HepG2 (cell line): Measurements from ENCODE around the gene FAM81B. TPM values are rescaled to one million over a fixed set of nuclear protein-coding genes. Genes with fewer than 3 reads are reported as not detected.

ENCODE experiments used
- ATAC-seq: fragments of 200-7000 bp; cut with Tn5 transposase; 3 replicates; pipeline ENCODE4 v1.9.1; 2020; ENCODE audit warnings: mild to moderate bottlenecking, moderate library complexity
- BruUV-seq: library from RNA; stranded (reverse); fragments of 400-500 nt; replicated peaks from 2 replicates; lab custom pipeline; 2021; lab: Mats Ljungman, UMichigan
- CTCF ChIA-PET: fragments of 300-600 bp; formaldehyde crosslinking; extraction: SDS; loops from one replicate; lab custom pipeline; 2021; ENCODE audit warnings: low total read pairs, inconsistent platforms, low intra/inter-chr PET ratio; lab: Yijun Ruan, JAX
- POLR2A ChIA-PET: fragments of 350-600 bp; sonication (Branson Sonifier 250); formaldehyde crosslinking; loops from one replicate; lab custom pipeline; 2020; ENCODE audit warnings: antibody characterized with exemption, inconsistent platforms; lab: Yijun Ruan, JAX
- DNase-seq: peaks from one replicate; pipeline ENCODE4 v3.0.0-alpha.2; 2015; ENCODE audit warnings: low spot score
- FAIRE-seq: peaks from 3 replicates; lab custom pipeline; 2011; peaks lifted over from hg19 to GRCh38; lab: Jason Lieb, UNC
- H2AFZ ChIP-seq: one replicate; pipeline ENCODE4 v1.6.1; 2011; ENCODE audit warnings: low read length, inconsistent platforms
- H3K27ac ChIP-seq: fragments of 300-600 bp; 3 replicates; pipeline ENCODE4 v1.8.0; 2011; ENCODE audit warnings: mixed run types, mild to moderate bottlenecking, mixed read lengths, low read length, inconsistent platforms; ENCODE audit not compliant: insufficient read depth; ENCODE audit errors: extremely low read length
- H3K27me3 ChIP-seq, 2 experiments: fragments of 200-600 bp in 1 of 2; 2 replicates in 1 of 2; 3 replicates in 1 of 2; pipeline versions ENCODE4 v1.6.0 to v1.8.0; 2011; ENCODE audit warnings: low read length in 2 of 2, mild to moderate bottlenecking in 2 of 2, moderate library complexity in 2 of 2, inconsistent platforms in 1 of 2; ENCODE audit not compliant: insufficient read depth in 2 of 2, control insufficient read depth in 1 of 2
- H3K36me3 ChIP-seq, 2 experiments: fragments of 200-600 bp in 1 of 2; replicated peaks in 1 of 2; 2 replicates in 1 of 2; 3 replicates in 1 of 2; pipeline versions ENCODE4 v1.5.1 to v1.8.0; 2011; ENCODE audit warnings: low read length in 2 of 2, inconsistent platforms in 1 of 2; ENCODE audit not compliant: insufficient read depth in 2 of 2, control insufficient read depth in 1 of 2
- H3K4me1 ChIP-seq: 2 replicates; pipeline ENCODE4 v1.5.1; 2012; ENCODE audit warnings: low read length, inconsistent platforms; ENCODE audit not compliant: insufficient read depth
- H3K4me2 ChIP-seq: 2 replicates; pipeline ENCODE4 v1.6.0; 2011; ENCODE audit warnings: low read depth, low read length, inconsistent platforms
- H3K4me3 ChIP-seq, 3 experiments: fragments of 200-600 bp in 1 of 3; sonication (generic), shearing (Covaris generic) in 1 of 3; replicated peaks in 1 of 3; 2 replicates each; pipeline ENCODE4 v1.5.1; 2011 to 2016; ENCODE audit warnings: low read length in 3 of 3, inconsistent platforms in 2 of 3, low read depth in 2 of 3, mild to moderate bottlenecking in 2 of 3, control low read depth in 1 of 3, mixed read lengths in 1 of 3; ENCODE audit not compliant: insufficient read depth in 1 of 3
- H3K79me2 ChIP-seq: one replicate; pipeline ENCODE4 v1.6.1; 2011; ENCODE audit warnings: low read length, inconsistent platforms; ENCODE audit not compliant: insufficient read depth
- H3K9ac ChIP-seq: 2 replicates; pipeline ENCODE4 v1.6.0; 2011; ENCODE audit warnings: mild to moderate bottlenecking, low read depth, low read length, inconsistent platforms; ENCODE audit not compliant: insufficient read depth
- H3K9me3 ChIP-seq: 2 replicates; pipeline ENCODE4 v1.5.1; 2012; ENCODE audit warnings: mild to moderate bottlenecking, low read length
- H4K20me1 ChIP-seq: 2 replicates; pipeline ENCODE4 v1.6.0; 2011; ENCODE audit warnings: inconsistent platforms, mild to moderate bottlenecking, low read length, moderate library complexity; ENCODE audit not compliant: insufficient read depth
- ATF7-NPFF ChIP-seq: sonication (generic); formaldehyde crosslinking; IDR thresholded peaks from 2 replicates; pipeline ENCODE4 v1.8.1; 2023; ENCODE audit warnings: mild to moderate bottlenecking, low read depth, missing genetic modification reagents, moderate library complexity
- CBX2 ChIP-seq, 2 experiments: fragments of 200-600 bp in 1 of 2; sonication (generic); formaldehyde crosslinking in 1 of 2; IDR thresholded peaks; 2 replicates each; pipeline versions ENCODE4 v1.7.0 to v1.8.1; 2018 to 2022; ENCODE audit warnings: low read depth in 2 of 2, low read length in 1 of 2, mild to moderate bottlenecking in 1 of 2, missing genetic modification reagents in 1 of 2
- JUN ChIP-seq: sonication (generic); formaldehyde crosslinking; IDR thresholded peaks from 2 replicates; pipeline ENCODE4 v1.4.0; 2020; ENCODE audit warnings: mild to moderate bottlenecking, missing genetic modification reagents
- JUND ChIP-seq: sonication (generic); formaldehyde crosslinking; IDR thresholded peaks from 2 replicates; pipeline ENCODE4 v1.8.0; 2022; ENCODE audit warnings: mild to moderate bottlenecking, missing genetic modification reagents
- KAT7 ChIP-seq: IDR thresholded peaks from 2 replicates; pipeline ENCODE4 v1.6.1; 2018; ENCODE audit warnings: borderline replicate concordance, missing compliant biosample characterization
- KAT8 ChIP-seq: IDR thresholded peaks from 2 replicates; pipeline ENCODE4 v1.6.1; 2016; ENCODE audit warnings: missing genetic modification reagents, missing compliant biosample characterization
- NCOR1 ChIP-seq: fragments of 200-600 bp; sonication (generic); IDR thresholded peaks from 2 replicates; pipeline ENCODE4 v1.7.0; 2017; ENCODE audit warnings: antibody characterized with exemption, low read length, borderline replicate concordance
- PHB2 ChIP-seq: fragments of 450-650 bp; IDR thresholded peaks from 2 replicates; pipeline ENCODE4 v1.6.1; 2018; ENCODE audit not compliant: partially characterized antibody
- RARG ChIP-seq: sonication (generic); formaldehyde crosslinking; IDR thresholded peaks from 2 replicates; pipeline ENCODE4 v1.4.0; 2020; ENCODE audit warnings: low read depth, mild to moderate bottlenecking, missing genetic modification reagents
- ZNF180 ChIP-seq: sonication (generic); formaldehyde crosslinking; IDR thresholded peaks from 2 replicates; pipeline ENCODE4 v1.4.0; 2020; ENCODE audit warnings: low read depth, missing genetic modification reagents, borderline replicate concordance
- ZNF251 ChIP-seq: sonication (generic); formaldehyde crosslinking; IDR thresholded peaks from 2 replicates; pipeline ENCODE4 v1.9.0; 2021; ENCODE audit warnings: mild to moderate bottlenecking, missing genetic modification reagents
- ZNF280D ChIP-seq: sonication (generic); formaldehyde crosslinking; IDR thresholded peaks from 2 replicates; pipeline ENCODE4 v1.5.1; 2020; ENCODE audit warnings: mild to moderate bottlenecking, missing genetic modification reagents
- ZNF337 ChIP-seq: sonication (generic); formaldehyde crosslinking; IDR thresholded peaks from 2 replicates; pipeline ENCODE4 v1.5.1; 2020; ENCODE audit warnings: missing genetic modification reagents, low read depth, mild to moderate bottlenecking, borderline replicate concordance
- WGBS: methylation state at CpG from one replicate; pipeline ENCODE4 v1.1.6; 2017; ENCODE audit warnings: low lambda C conversion rate; 5-methylcytosine and 5-hydroxymethylcytosine counted together
- in situ Hi-C: cut with HindIII; loops from 2 replicates; pipeline ENCODE4 v1.10.0; 2017; ENCODE audit warnings: low pct_unique_long_range_greater_than_20kb; ENCODE audit not compliant: extremely low pct_ligation_motif_present
- intact Hi-C: fragments of 100-400 bp; cut with micrococcal nuclease; formaldehyde crosslinking; loops from one replicate; pipeline ENCODE4 v1.10.0; 2022; ENCODE audit not compliant: unreplicated experiment
- polyA plus RNA-seq, 8 experiments: library from polyadenylated mRNA; depleted of rRNA in 3 of 8; stranded (reverse) in 7 of 8; unstranded in 1 of 8; fragments of >200 nt; fragmentation: Illumina TruSeq in 4 of 8; extraction: Trizol in 4 of 8; gene quantifications; 2 replicates each; pipeline versions ENCODE4 v1.2.1 to v1.2.3, GENCODE V29; 2011 to 2016; ENCODE audit warnings: low read depth in 4 of 8, missing spikeins in 1 of 8, mixed read lengths in 1 of 8; ENCODE audit not compliant: insufficient read depth in 1 of 8
- total RNA-seq, 5 experiments: library from RNA; depleted of rRNA; stranded (reverse); fragments of >200 nt; fragmentation: Illumina TruSeq; extraction: Trizol; gene quantifications; 2 replicates each; pipeline ENCODE4 v1.2.3, GENCODE V29; 2016; ENCODE audit warnings: low read depth in 1 of 5
- TF ChIP-seq, protein P1 (sequence below): sonication (generic); formaldehyde crosslinking; IDR thresholded peaks from 2 replicates; pipeline ENCODE4 v1.4.0; 2020; ENCODE audit warnings: mild to moderate bottlenecking, low read depth, missing genetic modification reagents
- TF ChIP-seq, protein P2 (sequence below): IDR thresholded peaks from 2 replicates; pipeline ENCODE4 v1.6.1; 2016; ENCODE audit warnings: missing biosample characterization, missing genetic modification reagents, low read depth
- TF ChIP-seq, protein P3 (sequence below): sonication (generic); formaldehyde crosslinking; IDR thresholded peaks from 2 replicates; pipeline ENCODE4 v1.4.0; 2020; ENCODE audit warnings: mild to moderate bottlenecking, low read depth, missing genetic modification reagents

FAM81B gene
- total and polyA plus RNA-seq, 2 of the 13 experiments (the other 11 are each of a cell fraction or from before 2014, with no cell fraction given) = not detected

DNA sequence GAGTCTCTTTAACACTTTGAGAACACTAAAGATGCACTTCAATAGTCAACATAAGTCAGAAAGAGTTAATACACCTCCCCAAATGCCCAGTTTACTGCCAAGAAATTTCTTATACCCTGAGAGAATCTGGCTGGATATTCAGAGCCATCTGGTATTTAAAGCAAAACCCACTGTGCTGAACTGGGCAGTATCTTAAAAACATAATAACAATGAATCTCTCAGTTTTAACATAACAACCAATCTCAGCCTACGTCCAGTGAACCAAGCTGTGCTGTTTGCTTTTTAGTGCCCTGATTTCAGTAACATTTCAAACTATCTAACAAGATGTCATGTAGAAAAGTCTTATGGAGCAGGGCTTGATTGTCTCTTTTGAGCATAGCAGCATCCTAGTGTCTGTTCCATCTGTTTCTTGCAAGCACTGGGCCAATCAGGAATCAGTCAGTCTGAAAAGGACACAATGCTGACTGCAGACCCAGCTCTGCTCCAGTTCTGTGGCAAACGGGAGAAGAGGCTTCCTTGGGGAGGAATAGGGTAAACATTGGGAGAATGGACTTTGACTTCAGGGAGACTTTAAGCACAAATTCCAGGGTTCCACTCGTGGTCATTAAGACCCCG is 43.6 kb upstream of the FAM81B start (continued):
- TF ChIP-seq, protein P1, sequence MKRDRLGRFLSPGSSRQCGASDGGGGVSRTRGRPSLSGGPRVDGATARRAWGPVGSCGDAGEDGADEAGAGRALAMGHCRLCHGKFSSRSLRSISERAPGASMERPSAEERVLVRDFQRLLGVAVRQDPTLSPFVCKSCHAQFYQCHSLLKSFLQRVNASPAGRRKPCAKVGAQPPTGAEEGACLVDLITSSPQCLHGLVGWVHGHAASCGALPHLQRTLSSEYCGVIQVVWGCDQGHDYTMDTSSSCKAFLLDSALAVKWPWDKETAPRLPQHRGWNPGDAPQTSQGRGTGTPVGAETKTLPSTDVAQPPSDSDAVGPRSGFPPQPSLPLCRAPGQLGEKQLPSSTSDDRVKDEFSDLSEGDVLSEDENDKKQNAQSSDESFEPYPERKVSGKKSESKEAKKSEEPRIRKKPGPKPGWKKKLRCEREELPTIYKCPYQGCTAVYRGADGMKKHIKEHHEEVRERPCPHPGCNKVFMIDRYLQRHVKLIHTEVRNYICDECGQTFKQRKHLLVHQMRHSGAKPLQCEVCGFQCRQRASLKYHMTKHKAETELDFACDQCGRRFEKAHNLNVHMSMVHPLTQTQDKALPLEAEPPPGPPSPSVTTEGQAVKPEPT (CRISPR knock-in tag) = no peak
- TF ChIP-seq ZNF251 (CRISPR knock-in tag) = no peak
- TF ChIP-seq, protein P2, sequence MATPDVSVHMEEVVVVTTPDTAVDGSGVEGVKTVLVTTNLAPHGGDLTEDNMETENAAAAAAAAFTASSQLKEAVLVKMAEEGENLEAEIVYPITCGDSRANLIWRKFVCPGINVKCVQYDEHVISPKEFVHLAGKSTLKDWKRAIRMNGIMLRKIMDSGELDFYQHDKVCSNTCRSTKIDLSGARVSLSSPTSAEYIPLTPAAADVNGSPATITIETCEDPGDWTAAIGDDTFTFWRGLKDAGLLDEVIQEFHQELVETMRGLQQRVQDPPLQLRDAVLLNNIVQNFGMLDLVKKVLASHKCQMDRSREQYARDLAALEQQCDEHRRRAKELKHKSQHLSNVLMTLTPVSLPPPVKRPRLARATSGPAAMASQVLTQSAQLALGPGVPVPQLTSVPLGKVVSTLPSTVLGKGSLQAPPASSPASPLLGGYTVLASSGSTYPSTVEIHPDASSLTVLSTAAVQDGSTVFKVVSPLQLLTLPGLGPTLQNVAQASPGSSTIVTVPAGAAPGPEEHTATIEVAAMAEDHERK (CRISPR knock-in tag) = no peak

- FAIRE-seq = no peak
- no peak for ATAC-seq
- TF ChIP-seq KAT8 (CRISPR knock-in tag) (no peak), PHB2 (no peak), JUN (CRISPR knock-in tag) (no peak), KAT7 (CRISPR knock-in tag) (no peak), JUND (CRISPR knock-in tag) (no peak), ZNF280D (CRISPR knock-in tag) (no peak), CBX2 (IDR thresholded peaks at IDR 0.05; ENCODE audit: low read depth, low read length) (no peak), CBX2 (CRISPR knock-in tag; IDR thresholded peaks at IDR 0.05; ENCODE audit: low read depth) (no peak), RARG (CRISPR knock-in tag) (no peak), NCOR1 (no peak), ZNF337 (CRISPR knock-in tag) (no peak), ATF7-NPFF (CRISPR knock-in tag) (no peak), ZNF180 (no peak)
- TF ChIP-seq, protein P3, sequence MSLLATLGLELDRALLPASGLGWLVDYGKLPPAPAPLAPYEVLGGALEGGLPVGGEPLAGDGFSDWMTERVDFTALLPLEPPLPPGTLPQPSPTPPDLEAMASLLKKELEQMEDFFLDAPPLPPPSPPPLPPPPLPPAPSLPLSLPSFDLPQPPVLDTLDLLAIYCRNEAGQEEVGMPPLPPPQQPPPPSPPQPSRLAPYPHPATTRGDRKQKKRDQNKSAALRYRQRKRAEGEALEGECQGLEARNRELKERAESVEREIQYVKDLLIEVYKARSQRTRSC = no peak
These were observed 40.5 kb upstream of the FAM81B start for GRCh38 chr5:95350631-95351030.

More at GRCh38 chr5:95350631-95351030, 40.5 kb upstream of the FAM81B start:
- H3K4me1 ChIP-seq = no peaks in the 10 kb centered on the region
- no peak overlapping the region for H3K4me2 ChIP-seq
- CTCF ChIA-PET = no interaction called here
- H3K9me3 ChIP-seq = no peaks in the 10 kb centered on the region
- no peaks in the 10 kb centered on the region for H3K79me2 ChIP-seq
- intact Hi-C loops = no loop called here
- no peaks in the 10 kb centered on the region for H3K36me3 ChIP-seq
- no peak overlapping the region for H2AFZ ChIP-seq
- no peaks in the 10 kb centered on the region for H3K27me3 ChIP-seq
- no peak overlapping the region for H3K4me3 ChIP-seq
- H3K27ac ChIP-seq = no peak overlapping the region
- BruUV-seq = no TSS peak
- H4K20me1 ChIP-seq = no peaks in the 10 kb centered on the region
- 0% methylated on average over 1 of the region's 1 CpG for WGBS
- in situ Hi-C loops = no loop called here
- no peak for DNase-seq
- POLR2A ChIA-PET = no interaction called here
- H3K9ac ChIP-seq = no peak overlapping the region
